ENCODE results near the gene DYRK1A.
"Not testable (repeated sequence)": the region's sequence is repeated elsewhere in the genome, so short reads cannot be mapped to it uniquely, and the experiment has no call there.

DNA sequence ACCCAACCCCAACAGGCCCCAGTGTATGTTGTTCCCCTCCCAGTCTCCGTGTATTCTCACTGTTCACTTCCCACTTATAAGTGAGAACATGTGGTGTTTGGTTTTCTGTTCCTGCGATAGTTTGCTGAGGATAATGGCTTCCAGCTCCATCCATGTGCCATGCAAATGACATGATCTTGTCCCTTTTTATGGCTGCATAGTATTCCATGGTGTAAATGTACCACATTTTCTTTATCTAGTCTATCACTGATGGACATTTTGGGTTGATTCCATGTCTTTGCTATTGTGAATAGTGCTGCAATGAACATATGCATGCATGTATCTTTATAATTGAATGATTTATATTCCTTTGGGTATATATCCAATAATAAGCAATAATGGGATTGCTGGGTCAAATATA is 174.6 kb downstream of the DYRK1A start:
- TF ChIP-seq EZH2 (IDR thresholded peaks at IDR 0.05); POLR2AphosphoS5 (IDR thresholded peaks at IDR 0.05; ENCODE audit: borderline replicate concordance, low read depth, low read length); FOXP2 (optimal IDR thresholded peaks at IDR 0.05; ENCODE audit: control extremely low read depth, extremely low read length, insufficient read depth): not testable (repeated sequence)
